Measurements from ENCODE around the gene DIS3L. TPM values are rescaled to one million over a fixed set of nuclear protein-coding genes. Genes with fewer than 3 reads are reported as not detected.

DIS3L gene
- total RNA-seq, 4 donors from 2014 or later: 21.9 to 35.1 (median 32.1) TPM

GRCh38 chr15:66270932-66271331 is 22.4 kb upstream of the DIS3L start:
- no peaks in the 10 kb centered on the region for H3K4me1 ChIP-seq
- in situ Hi-C loops (cut with MboI; ENCODE audit: low sequenced_read_pairs in 4 of 4) (loop anchor here in 1 of 4 donors (25.0 kb wide), 1 partner anchor 634 kb away; no protein-coding TSS in a partner anchor), intact Hi-C loops (cut with DNase I; ENCODE audit: low total_unique reads) (no loop called here)
- H3K27ac ChIP-seq: no peak overlapping the region
- H3K4me3 ChIP-seq: no peak overlapping the region
- no peaks in the 10 kb centered on the region for H3K36me3 ChIP-seq
- no peaks in the 10 kb centered on the region for H3K9me3 ChIP-seq
- H3K27me3 ChIP-seq: peaks cover 0 to 4% (median 0%) of the 10 kb centered on the region in 3 donors
- DNase-seq (no peak), ATAC-seq (no peak)
- no peak for TF ChIP-seq POLR2A (IDR thresholded peaks at IDR 0.05)
- no peak for TF ChIP-seq CTCF (IDR thresholded peaks at IDR 0.05 in 4 of 5, conservative IDR thresholded peaks at IDR 0.05 in 1 of 5)

- DNase-seq (no peak), ATAC-seq (no peak)
Measured at GRCh38 chr15:66275352-66275751, 18.0 kb upstream of the DIS3L start.

GRCh38 chr15:66276546-66276945 is 16.8 kb upstream of the DIS3L start:
- ATAC-seq: no peak
- no peak for DNase-seq
- intact Hi-C loops (cut with DNase I; ENCODE audit: low total_unique reads) (no loop called here), in situ Hi-C loops (cut with MboI; ENCODE audit: low sequenced_read_pairs in 4 of 4) (loop anchor here in 3 of 4 donors (25.0 kb wide), 1 partner anchor 639 kb away; no protein-coding TSS in a partner anchor)
- H3K27me3 ChIP-seq: peaks cover 0 to 7% (median 0%) of the 10 kb centered on the region in 3 donors
- no peak overlapping the region for H3K4me3 ChIP-seq
- H3K9me3 ChIP-seq: no peaks in the 10 kb centered on the region
- H3K36me3 ChIP-seq: no peaks in the 10 kb centered on the region
- H3K4me1 ChIP-seq: no peaks in the 10 kb centered on the region
- no peak for TF ChIP-seq POLR2A (IDR thresholded peaks at IDR 0.05)
- TF ChIP-seq CTCF (IDR thresholded peaks at IDR 0.05 in 4 of 5, conservative IDR thresholded peaks at IDR 0.05 in 1 of 5): no peak
- H3K27ac ChIP-seq: no peak overlapping the region

More at GRCh38 chr15:66275352-66275751, 18.0 kb upstream of the DIS3L start:
- no peak overlapping the region for H3K27ac ChIP-seq
- H3K9me3 ChIP-seq: no peaks in the 10 kb centered on the region
- no peaks in the 10 kb centered on the region for H3K4me1 ChIP-seq
- TF ChIP-seq POLR2A (IDR thresholded peaks at IDR 0.05) (no peak), CTCF (IDR thresholded peaks at IDR 0.05 in 4 of 5, conservative IDR thresholded peaks at IDR 0.05 in 1 of 5) (no peak)
- peaks cover 0 to 7% (median 0%) of the 10 kb centered on the region in 3 donors for H3K27me3 ChIP-seq
- H3K4me3 ChIP-seq: no peak overlapping the region
- in situ Hi-C loops (cut with MboI; ENCODE audit: low sequenced_read_pairs in 4 of 4): loop anchor here in 3 of 4 donors (25.0 kb wide), 1 partner anchor 638 kb away; no protein-coding TSS in a partner anchor
- no peaks in the 10 kb centered on the region for H3K36me3 ChIP-seq
- intact Hi-C loops (cut with DNase I; ENCODE audit: low total_unique reads): no loop called here

GRCh38 chr15:66278056-66278455 is 15.3 kb upstream of the DIS3L start:
- in situ Hi-C loops (cut with MboI; ENCODE audit: low sequenced_read_pairs in 4 of 4) (loop anchor here in 3 of 4 donors (25.0 kb wide), 1 partner anchor 641 kb away; no protein-coding TSS in a partner anchor), intact Hi-C loops (cut with DNase I; ENCODE audit: low total_unique reads) (no loop called here)
- Histone ChIP-seq H3K36me3 (no peaks in the 10 kb centered on the region), H3K4me1 (no peaks in the 10 kb centered on the region), H3K9me3 (no peaks in the 10 kb centered on the region), H3K27ac (no peak overlapping the region), H3K27me3 (peaks cover 0 to 7% (median 0%) of the 10 kb centered on the region in 3 donors), H3K4me3 (no peak overlapping the region)
- TF ChIP-seq CTCF (IDR thresholded peaks at IDR 0.05 in 4 of 5, conservative IDR thresholded peaks at IDR 0.05 in 1 of 5) (no peak), POLR2A (IDR thresholded peaks at IDR 0.05) (no peak)
- ATAC-seq (no peak), DNase-seq (no peak)

GRCh38 chr15:66278671-66279070 is 14.7 kb upstream of the DIS3L start:
- intact Hi-C loops (cut with DNase I; ENCODE audit: low total_unique reads): no loop called here
- in situ Hi-C loops (cut with MboI; ENCODE audit: low sequenced_read_pairs in 4 of 4): loop anchor here in 3 of 4 donors (25.0 kb wide), 1 partner anchor 641 kb away; no protein-coding TSS in a partner anchor

More at GRCh38 chr15:66278671-66279070, 14.7 kb upstream of the DIS3L start:
- no peak for TF ChIP-seq POLR2A (IDR thresholded peaks at IDR 0.05)
- TF ChIP-seq CTCF (IDR thresholded peaks at IDR 0.05 in 4 of 5, conservative IDR thresholded peaks at IDR 0.05 in 1 of 5): no peak
- no peak for ATAC-seq
- no peak overlapping the region for H3K27ac ChIP-seq
- H3K27me3 ChIP-seq: peaks cover 0 to 7% (median 0%) of the 10 kb centered on the region in 3 donors
- H3K9me3 ChIP-seq: no peaks in the 10 kb centered on the region
- no peaks in the 10 kb centered on the region for H3K4me1 ChIP-seq
- no peak for DNase-seq
- no peaks in the 10 kb centered on the region for H3K36me3 ChIP-seq
- H3K4me3 ChIP-seq: no peak overlapping the region
